Neural cell (in vitro differentiated cells): Measurements from ENCODE around the gene SOX18. TPM values are rescaled to one million over a fixed set of nuclear protein-coding genes. Genes with fewer than 3 reads are reported as not detected.

Experiments used
- H2AFZ ChIP-seq: fragments of 200-600, 300-800 bp; sonication (generic), shearing (Covaris generic); 2 replicates; pipeline ENCODE4 v1.6.0; 2014; ENCODE audit warnings: low read depth, mild to moderate bottlenecking, antibody characterized with exemption, low read length, moderate library complexity
- H3F3A ChIP-seq: fragments of 200-600 bp; shearing (Covaris generic); 2 replicates; pipeline ENCODE4 v1.6.1; 2016; ENCODE audit warnings: mild to moderate bottlenecking, moderate library complexity, mixed read lengths, antibody characterized with exemption, low read length; ENCODE audit not compliant: insufficient read depth, poor library complexity, severe bottlenecking
- H3K27ac ChIP-seq: fragments of 200-600, 300-800 bp; sonication (generic), shearing (Covaris generic); 2 replicates; pipeline ENCODE4 v1.5.1; 2014; ENCODE audit warnings: mild to moderate bottlenecking, low read length, moderate library complexity
- H3K27me3 ChIP-seq: fragments of 300-800, 200-600 bp; sonication (generic), shearing (Covaris generic); 2 replicates; pipeline ENCODE4 v1.6.0; 2014; ENCODE audit warnings: mild to moderate bottlenecking, low read depth, low read length, moderate library complexity; ENCODE audit not compliant: insufficient read depth
- H3K36me3 ChIP-seq: fragments of 300-800, 200-600 bp; sonication (generic), shearing (Covaris generic); 2 replicates; pipeline ENCODE4 v1.5.1; 2014; ENCODE audit warnings: mild to moderate bottlenecking, antibody characterized with exemption, low read length, moderate library complexity; ENCODE audit not compliant: insufficient read depth
- H3K4me2 ChIP-seq: fragments of 300-800, 200-600 bp; sonication (generic), shearing (Covaris generic); 2 replicates; pipeline ENCODE4 v1.6.0; 2014; ENCODE audit warnings: mild to moderate bottlenecking, low read length
- H3K4me3 ChIP-seq: fragments of 300-800, 200-600 bp; sonication (generic), shearing (Covaris generic); 2 replicates; pipeline ENCODE4 v1.5.1; 2014; ENCODE audit warnings: mild to moderate bottlenecking, low read length, moderate library complexity
- H3K79me2 ChIP-seq: fragments of 200-600 bp; shearing (Covaris generic); replicated peaks from 2 replicates; pipeline ENCODE4 v1.6.0; 2014; ENCODE audit warnings: mild to moderate bottlenecking, low read length, moderate library complexity; ENCODE audit not compliant: insufficient read depth
- H3K9ac ChIP-seq: fragments of 300-800, 200-600 bp; sonication (generic), shearing (Covaris generic); 2 replicates; pipeline ENCODE4 v1.6.1; 2016; ENCODE audit warnings: mild to moderate bottlenecking, low read length, mixed read lengths
- H3K9me2 ChIP-seq: fragments of 200-600 bp; shearing (Covaris generic); 2 replicates; pipeline ENCODE4 v1.6.1; 2016; ENCODE audit warnings: mild to moderate bottlenecking, low read length, mixed read lengths; ENCODE audit not compliant: insufficient read depth
- H3K9me3 ChIP-seq: fragments of 200-600, 300-800 bp; sonication (generic), shearing (Covaris generic); 2 replicates; pipeline ENCODE4 v1.6.1; 2016; ENCODE audit warnings: mild to moderate bottlenecking, mixed run types, low read length, moderate library complexity, mixed read lengths
- H4K20me1 ChIP-seq: fragments of 200-600 bp; shearing (Covaris generic); 2 replicates; pipeline ENCODE4 v1.6.1; 2016; ENCODE audit warnings: mild to moderate bottlenecking, mixed run types; ENCODE audit not compliant: insufficient read depth
- CTCF ChIP-seq: fragments of 450-650 bp; IDR thresholded peaks from 2 replicates; pipeline ENCODE4 v1.5.1; 2014; ENCODE audit warnings: antibody characterized with exemption, mild to moderate bottlenecking, moderate library complexity; ENCODE audit not compliant: poor library complexity, severe bottlenecking
- EP300 ChIP-seq: fragments of 450-650 bp; conservative IDR thresholded peaks from 2 replicates; pipeline ENCODE4 v1.6.1; 2014; ENCODE audit warnings: antibody characterized with exemption, mild to moderate bottlenecking, moderate library complexity; ENCODE audit not compliant: poor library complexity, severe bottlenecking
- EZH2 ChIP-seq: fragments of 200-600, 300-800 bp; shearing (Covaris generic), sonication (generic); IDR thresholded peaks from 2 replicates; pipeline ENCODE4 v1.6.1; 2014; ENCODE audit warnings: antibody characterized with exemption, low read length, borderline replicate concordance, mild to moderate bottlenecking; ENCODE audit not compliant: insufficient read depth, poor library complexity, severe bottlenecking
- MXI1 ChIP-seq: fragments of 450-650 bp; conservative IDR thresholded peaks from 2 replicates; pipeline ENCODE4 v1.6.1; 2014; ENCODE audit warnings: antibody characterized with exemption, mild to moderate bottlenecking; ENCODE audit not compliant: poor library complexity, severe bottlenecking
- POLR2AphosphoS5 ChIP-seq: IDR thresholded peaks from 2 replicates; pipeline ENCODE4 v1.6.1; 2012
- RAD21 ChIP-seq: fragments of 450-650 bp; conservative IDR thresholded peaks from 2 replicates; pipeline ENCODE4 v1.6.1; 2014; ENCODE audit warnings: antibody characterized with exemption, mild to moderate bottlenecking, moderate library complexity
- REST ChIP-seq: IDR thresholded peaks from 2 replicates; pipeline ENCODE4 v1.6.1; 2012; ENCODE audit warnings: borderline replicate concordance
- SMC3 ChIP-seq: fragments of 450-650 bp; conservative IDR thresholded peaks from 2 replicates; pipeline ENCODE4 v1.6.1; 2014; ENCODE audit warnings: antibody characterized with exemption, mild to moderate bottlenecking, moderate library complexity; ENCODE audit not compliant: poor library complexity
- TAF1 ChIP-seq: IDR thresholded peaks from 2 replicates; pipeline ENCODE4 v1.6.1; 2012; ENCODE audit warnings: low read depth
- polyA plus RNA-seq: library from polyadenylated mRNA; depleted of rRNA; stranded (reverse); fragments of >200 nt; gene quantifications from 2 replicates; pipeline ENCODE4 v1.2.3, GENCODE V29; 2014

The SOX18 gene
- polyA plus RNA-seq, 1 donor from 2014 or later = 0.12 TPM

GRCh38 chr20:64083804-64084684 is 34.6 kb upstream of the SOX18 start, which contains the start of gene LKAAEAR1:
LKAAEAR1 (minus strand) TSS chr20:64084398; CDS start chr20:64084219, 179 bp downstream.
- peaks cover 22% of the 10 kb centered on the region for H3K27me3 ChIP-seq
- peak within 1 kb of the TSS; percentile 21 for H2AFZ ChIP-seq
- H3K36me3 ChIP-seq = no peaks in the 10 kb centered on the region
- no peaks in the 10 kb centered on the region for H3K9me3 ChIP-seq
- H3F3A ChIP-seq = no peaks in the 10 kb centered on the region
- peak within 1 kb of the TSS; percentile 71 for H3K4me3 ChIP-seq
- TF ChIP-seq REST (no peak), CTCF (peak; percentile 40), SMC3 (peak; percentile 20), EP300 (no peak), RAD21 (no peak), POLR2AphosphoS5 (peak; percentile 25), EZH2 (no peak), TAF1 (no peak), MXI1 (peak; percentile 72)
- peak within 1 kb of the TSS; percentile 30 for H3K4me2 ChIP-seq
- H3K79me2 ChIP-seq = no peaks in the 10 kb centered on the region
- no peaks in the 10 kb centered on the region for H4K20me1 ChIP-seq
- no peak within 1 kb of the TSS for H3K27ac ChIP-seq
- H3K9me2 ChIP-seq = no peaks in the 10 kb centered on the region
- peak within 1 kb of the TSS; percentile 64 for H3K9ac ChIP-seq

GRCh38 chr20:64083378-64083803 is 34.0 kb upstream of the SOX18 start:
- peaks cover 22% of the 10 kb centered on the region for H3K27me3 ChIP-seq
- H3K79me2 ChIP-seq = no peaks in the 10 kb centered on the region
- peak overlapping the region; percentile 30 for H3K4me2 ChIP-seq
- no peaks in the 10 kb centered on the region for H3K36me3 ChIP-seq
- peak overlapping the region; percentile 64 for H3K9ac ChIP-seq
- no peak overlapping the region for H2AFZ ChIP-seq
- TF ChIP-seq RAD21 (peak; percentile 91), TAF1 (no peak), EZH2 (no peak), REST (no peak), MXI1 (no peak), CTCF (peak; percentile 89), SMC3 (peak; percentile 92), POLR2AphosphoS5 (no peak), EP300 (no peak)
- H3F3A ChIP-seq = no peaks in the 10 kb centered on the region
- H3K4me3 ChIP-seq = peak overlapping the region; percentile 71
- H4K20me1 ChIP-seq = no peaks in the 10 kb centered on the region
- H3K9me2 ChIP-seq = no peaks in the 10 kb centered on the region
- no peaks in the 10 kb centered on the region for H3K9me3 ChIP-seq
- no peak overlapping the region for H3K27ac ChIP-seq
